Smooth muscle cell (in vitro differentiated cells): ENCODE results near the gene FRK. TPM values are rescaled to one million over a fixed set of nuclear protein-coding genes. Genes with fewer than 3 reads are reported as not detected.

ENCODE experiments used
- DNase-seq: peaks from one replicate; lab custom pipeline; 2025; ENCODE audit not compliant: unreplicated experiment; lab: John Stamatoyannopoulos, UW
- H2AFZ ChIP-seq: fragments of 200-600 bp; sonication (generic); 2 replicates; pipeline ENCODE4 v1.6.0; 2016; ENCODE audit warnings: antibody characterized with exemption, low read depth, mild to moderate bottlenecking
- H3F3A ChIP-seq: fragments of 200-600 bp; sonication (generic); 2 replicates; pipeline ENCODE4 v1.6.0; 2017; ENCODE audit warnings: antibody characterized with exemption, low read depth
- H3K27ac ChIP-seq: fragments of 200-600 bp; sonication (generic); 2 replicates; pipeline ENCODE4 v1.5.1; 2016; ENCODE audit warnings: low read depth, mild to moderate bottlenecking
- H3K27me3 ChIP-seq: fragments of 200-600 bp; sonication (generic); 2 replicates; pipeline ENCODE4 v1.6.1; 2016; ENCODE audit warnings: low read depth, mild to moderate bottlenecking
- H3K36me3 ChIP-seq: fragments of 200-600 bp; sonication (generic); 2 replicates; pipeline ENCODE4 v1.5.1; 2016; ENCODE audit warnings: low read depth
- H3K4me1 ChIP-seq: fragments of 200-600 bp; sonication (generic); 2 replicates; pipeline ENCODE4 v1.5.1; 2016; ENCODE audit warnings: low read depth
- H3K4me2 ChIP-seq: fragments of 200-600 bp; sonication (generic); 2 replicates; pipeline ENCODE4 v1.6.0; 2016; ENCODE audit warnings: mild to moderate bottlenecking
- H3K4me3 ChIP-seq: fragments of 200-600 bp; sonication (generic); 2 replicates; pipeline ENCODE4 v1.5.1; 2016; ENCODE audit warnings: mild to moderate bottlenecking
- H3K79me2 ChIP-seq: fragments of 200-600 bp; sonication (generic); 2 replicates; pipeline ENCODE4 v1.6.0; 2016; ENCODE audit warnings: low read depth, mild to moderate bottlenecking
- H3K9ac ChIP-seq: fragments of 200-600 bp; sonication (generic); 2 replicates; pipeline ENCODE4 v1.6.0; 2016; ENCODE audit warnings: low read depth
- H3K9me3 ChIP-seq: fragments of 200-600 bp; sonication (generic); replicated peaks from 2 replicates; pipeline ENCODE4 v1.5.1; 2016; ENCODE audit warnings: low read depth
- H4K20me1 ChIP-seq: fragments of 200-600 bp; sonication (generic); 2 replicates; pipeline ENCODE4 v1.6.0; 2016; ENCODE audit warnings: low read depth
- WGBS: methylation state at CpG from one replicate; pipeline ENCODE4 v1.1.7; 2016; ENCODE audit warnings: low lambda C conversion rate; 5-methylcytosine and 5-hydroxymethylcytosine counted together
- polyA plus RNA-seq: library from polyadenylated mRNA; unstranded; fragments of >200 nt; fragmentation: Nextera tagmentation; extraction: Ambion mirVana; gene quantifications from 2 replicates; pipeline ENCODE4 v1.2.1, GENCODE V29; 2016
- total RNA-seq: library from RNA; depleted of rRNA; stranded (reverse); fragments of >200 nt; gene quantifications from 2 replicates; pipeline ENCODE4 v1.2.3, GENCODE V29; 2014
- TF ChIP-seq, protein P1 (sequence below): fragments of 200-600 bp; sonication (generic); IDR thresholded peaks from 2 replicates; pipeline ENCODE4 v1.5.1; 2017; ENCODE audit warnings: borderline replicate concordance, mild to moderate bottlenecking, antibody characterized with exemption; ENCODE audit not compliant: insufficient read depth, poor library complexity, severe bottlenecking

FRK gene
- total and polyA plus RNA-seq, 2 experiments from 2014 or later, result 0.11 to 1.4 TPM

DNA sequence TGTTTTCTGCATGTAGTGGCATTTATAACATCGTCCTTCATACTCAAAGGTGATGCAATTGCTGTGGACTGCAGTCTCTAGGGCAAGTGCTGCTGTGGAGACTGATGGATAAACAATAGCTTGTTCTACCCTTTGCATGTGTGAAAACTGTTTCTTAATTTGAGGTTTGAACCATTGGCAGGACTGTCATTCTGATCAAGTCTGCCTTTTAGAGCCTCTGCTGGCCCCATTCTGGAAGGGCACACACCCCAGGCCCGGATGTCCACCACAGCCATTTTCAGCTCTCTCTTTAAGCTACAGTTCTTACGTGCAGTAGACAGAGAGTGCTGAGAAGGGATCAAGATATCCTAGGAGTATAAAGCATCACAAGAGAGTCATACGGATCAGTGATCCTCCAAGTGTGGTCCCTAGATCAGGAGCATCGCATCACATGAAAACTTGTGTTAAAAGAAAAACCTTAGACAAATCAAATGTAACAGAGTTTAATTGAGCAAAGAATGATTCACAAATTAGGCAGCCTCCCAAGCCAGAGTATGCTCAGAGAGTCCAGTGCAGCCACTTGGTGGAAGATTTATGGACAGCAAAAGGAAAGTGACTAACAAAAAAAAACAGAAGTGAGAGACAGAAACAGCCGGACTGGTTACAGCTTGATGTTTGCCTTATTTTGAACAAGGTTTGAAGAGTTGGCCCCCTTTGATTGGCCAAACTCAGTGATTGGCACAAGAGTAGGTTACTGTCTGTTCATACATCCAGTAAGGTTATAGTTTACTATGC is 52.0 kb downstream of the FRK start:
- no peak for DNase-seq

DNA sequence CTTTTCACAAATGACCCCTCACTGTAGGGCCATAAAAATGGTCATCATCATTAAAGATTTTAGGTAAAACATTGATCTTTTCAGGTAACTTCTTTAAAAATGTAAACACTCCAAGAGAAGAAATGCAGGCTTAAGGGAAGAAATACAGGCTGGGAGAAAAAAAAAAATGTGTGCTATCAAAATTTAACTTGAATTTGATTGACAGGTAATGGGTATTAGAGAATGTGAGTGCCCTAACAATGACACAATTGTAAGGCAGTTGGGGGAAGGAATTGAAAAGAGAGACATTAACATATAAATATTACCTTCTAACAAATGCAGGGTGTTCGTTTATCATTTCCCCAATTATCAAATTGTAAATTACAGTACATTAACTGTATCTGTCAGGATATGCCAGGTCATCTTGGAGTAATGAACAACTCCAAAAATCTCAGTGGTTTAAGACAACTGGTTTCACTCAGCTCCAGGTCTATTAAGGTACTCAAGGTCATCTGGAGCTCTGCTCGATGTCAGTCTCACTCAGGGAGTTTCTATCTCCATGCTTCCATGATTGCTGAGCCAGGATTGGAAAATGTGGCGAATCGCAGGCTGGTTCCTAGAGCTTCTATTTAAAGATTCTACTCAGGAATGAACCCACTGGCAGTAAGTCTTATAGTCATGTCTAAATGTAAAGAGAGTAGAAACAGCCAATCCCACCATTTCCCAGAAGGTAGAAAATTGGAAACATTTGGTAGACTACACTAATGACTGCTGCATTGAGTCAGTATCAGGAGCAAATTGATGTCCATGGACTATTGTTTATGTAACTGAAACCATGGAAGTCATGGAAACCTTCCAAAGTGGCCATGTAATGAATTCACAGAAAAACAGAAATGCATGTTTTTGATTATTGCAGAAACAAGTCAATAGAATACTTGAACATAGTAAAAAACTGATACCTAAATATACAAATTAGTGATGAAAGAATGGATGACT is 55.6 kb downstream of the FRK start:
- no peaks in the 10 kb centered on the region for H3K79me2 ChIP-seq
- H3F3A ChIP-seq, result no peaks in the 10 kb centered on the region
- no peak overlapping the region for H3K4me2 ChIP-seq
- DNase-seq, result no peak
- no peak overlapping the region for H3K4me3 ChIP-seq
- H3K27ac ChIP-seq, result no peak overlapping the region
- H2AFZ ChIP-seq, result no peak overlapping the region
- H3K9me3 ChIP-seq, result no peaks in the 10 kb centered on the region
- H4K20me1 ChIP-seq, result no peaks in the 10 kb centered on the region
- TF ChIP-seq, protein P1, sequence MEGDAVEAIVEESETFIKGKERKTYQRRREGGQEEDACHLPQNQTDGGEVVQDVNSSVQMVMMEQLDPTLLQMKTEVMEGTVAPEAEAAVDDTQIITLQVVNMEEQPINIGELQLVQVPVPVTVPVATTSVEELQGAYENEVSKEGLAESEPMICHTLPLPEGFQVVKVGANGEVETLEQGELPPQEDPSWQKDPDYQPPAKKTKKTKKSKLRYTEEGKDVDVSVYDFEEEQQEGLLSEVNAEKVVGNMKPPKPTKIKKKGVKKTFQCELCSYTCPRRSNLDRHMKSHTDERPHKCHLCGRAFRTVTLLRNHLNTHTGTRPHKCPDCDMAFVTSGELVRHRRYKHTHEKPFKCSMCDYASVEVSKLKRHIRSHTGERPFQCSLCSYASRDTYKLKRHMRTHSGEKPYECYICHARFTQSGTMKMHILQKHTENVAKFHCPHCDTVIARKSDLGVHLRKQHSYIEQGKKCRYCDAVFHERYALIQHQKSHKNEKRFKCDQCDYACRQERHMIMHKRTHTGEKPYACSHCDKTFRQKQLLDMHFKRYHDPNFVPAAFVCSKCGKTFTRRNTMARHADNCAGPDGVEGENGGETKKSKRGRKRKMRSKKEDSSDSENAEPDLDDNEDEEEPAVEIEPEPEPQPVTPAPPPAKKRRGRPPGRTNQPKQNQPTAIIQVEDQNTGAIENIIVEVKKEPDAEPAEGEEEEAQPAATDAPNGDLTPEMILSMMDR, result no peak
- WGBS, result 83% methylated on average over 4 of the region's 4 CpGs
- H3K27me3 ChIP-seq, result no peaks in the 10 kb centered on the region
- H3K9ac ChIP-seq, result no peak overlapping the region
- no peaks in the 10 kb centered on the region for H3K36me3 ChIP-seq
- no peaks in the 10 kb centered on the region for H3K4me1 ChIP-seq

More for the DNA sequence above, 52.0 kb downstream of the FRK start:
- H2AFZ ChIP-seq, result peak overlapping the region; percentile 4
- peaks cover 11% of the 10 kb centered on the region for H3F3A ChIP-seq
- H3K36me3 ChIP-seq, result no peaks in the 10 kb centered on the region
- H3K4me2 ChIP-seq, result peak overlapping the region; percentile 12
- TF ChIP-seq, protein P1, result no peak
- H3K9ac ChIP-seq, result no peak overlapping the region
- no peaks in the 10 kb centered on the region for H3K4me1 ChIP-seq
- no peaks in the 10 kb centered on the region for H4K20me1 ChIP-seq
- H3K27me3 ChIP-seq, result no peaks in the 10 kb centered on the region
- H3K79me2 ChIP-seq, result no peaks in the 10 kb centered on the region
- H3K4me3 ChIP-seq, result no peak overlapping the region
- WGBS, result 42% methylated on average over 6 of the region's 6 CpGs
- H3K27ac ChIP-seq, result peak overlapping the region; percentile 31
- no peaks in the 10 kb centered on the region for H3K9me3 ChIP-seq

DNA sequence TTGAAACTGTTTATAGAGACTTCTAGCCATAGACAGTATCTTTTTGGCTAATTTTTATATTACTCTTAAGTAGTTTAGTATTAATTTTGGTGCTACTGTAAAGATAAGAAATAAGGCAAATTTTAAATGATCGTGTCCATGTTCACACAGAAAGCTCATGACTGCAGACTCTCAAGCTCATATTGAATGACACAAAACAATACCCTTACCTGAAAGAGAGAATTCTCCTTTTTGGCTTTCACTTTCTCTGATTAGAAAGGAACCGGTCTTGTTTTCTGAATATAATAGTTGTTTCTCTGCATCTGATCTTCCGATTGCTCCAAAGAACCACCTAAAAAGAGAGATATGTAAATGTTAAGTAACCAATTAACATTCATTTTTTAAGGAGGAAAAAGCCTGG is 57.0 kb downstream of the FRK start:
- TF ChIP-seq, protein P1, result no peak
- DNase-seq, result no peak
- H3K9me3 ChIP-seq, result no peaks in the 10 kb centered on the region
- no peaks in the 10 kb centered on the region for H3K4me1 ChIP-seq
- no peaks in the 10 kb centered on the region for H3K79me2 ChIP-seq
- no peaks in the 10 kb centered on the region for H4K20me1 ChIP-seq
- WGBS, result 77% methylated on average over 3 of the region's 3 CpGs
- no peak overlapping the region for H3K27ac ChIP-seq
- H3K9ac ChIP-seq, result no peak overlapping the region
- no peaks in the 10 kb centered on the region for H3K36me3 ChIP-seq
- no peaks in the 10 kb centered on the region for H3F3A ChIP-seq
- no peaks in the 10 kb centered on the region for H3K27me3 ChIP-seq
- H3K4me2 ChIP-seq, result no peak overlapping the region
- no peak overlapping the region for H3K4me3 ChIP-seq
- no peak overlapping the region for H2AFZ ChIP-seq
